IMR-90 (cell line): ENCODE results near the gene LELP1. TPM values are rescaled to one million over a fixed set of nuclear protein-coding genes. Genes with fewer than 3 reads are reported as not detected.

Experiments
- ATAC-seq: fragments of 200-7000 bp; cut with Tn5 transposase; 2 replicates; pipeline ENCODE4 v1.9.1; 2020; ENCODE audit warnings: low read depth, mild to moderate bottlenecking, moderate library complexity
- BruUV-seq: library from RNA; stranded (reverse); fragments of 400-500 nt; replicated peaks from 2 replicates; lab custom pipeline; 2021; lab: Mats Ljungman, UMichigan
- CTCF ChIA-PET: fragments of 300-600 bp; formaldehyde crosslinking; extraction: SDS; loops from one replicate; lab custom pipeline; 2021; ENCODE audit warnings: antibody characterized with exemption; lab: Yijun Ruan, JAX
- POLR2A ChIA-PET: fragments of 300-600 bp; sonication (Branson Sonifier 250); formaldehyde crosslinking; loops from one replicate; lab custom pipeline; 2022; ENCODE audit warnings: antibody characterized with exemption; ENCODE audit not compliant: unreplicated experiment; lab: Charles Lee
- DNase-seq: peaks from one replicate; pipeline ENCODE4 v3.0.0; 2013
- H2AFZ ChIP-seq: replicated peaks from 2 replicates; pipeline ENCODE3; 2013; ENCODE audit warnings: low read length, mild to moderate bottlenecking; ENCODE audit not compliant: poor library complexity
- H2AK5ac ChIP-seq: 2 replicates; pipeline ENCODE4 v1.6.1; 2013; ENCODE audit warnings: low read depth, low read length, inconsistent platforms
- H2AK9ac ChIP-seq: replicated peaks from 2 replicates; pipeline ENCODE3; 2013; ENCODE audit warnings: mild to moderate bottlenecking, low read depth, low read length, moderate library complexity; ENCODE audit not compliant: poor library complexity
- H2BK120ac ChIP-seq: 2 replicates; pipeline ENCODE4 v1.6.1; 2013; ENCODE audit warnings: low read depth, low read length, inconsistent platforms
- H2BK15ac ChIP-seq: 3 replicates; pipeline ENCODE4 v1.6.1; 2013; ENCODE audit warnings: low read depth, low read length, inconsistent platforms
- H2BK20ac ChIP-seq: 2 replicates; pipeline ENCODE4 v1.6.1; 2013; ENCODE audit warnings: low read depth, mild to moderate bottlenecking, inconsistent platforms, low read length, moderate library complexity
- H2BK5ac ChIP-seq: 2 replicates; pipeline ENCODE4 v1.6.1; 2013; ENCODE audit warnings: mild to moderate bottlenecking, low read depth, low read length, inconsistent platforms; ENCODE audit not compliant: poor library complexity, severe bottlenecking
- H3K14ac ChIP-seq: replicated peaks from 2 replicates; pipeline ENCODE4 v1.6.1; 2013; ENCODE audit warnings: low read depth, low read length, inconsistent platforms
- H3K18ac ChIP-seq: 2 replicates; pipeline ENCODE4 v1.6.1; 2013; ENCODE audit warnings: low read depth, low read length, control low read depth
- H3K23ac ChIP-seq: 2 replicates; pipeline ENCODE4 v1.6.1; 2013; ENCODE audit warnings: low read depth, low read length, inconsistent platforms
- H3K27ac ChIP-seq: 2 replicates; pipeline ENCODE4 v1.5.1; 2013; ENCODE audit warnings: mild to moderate bottlenecking, control low read depth, low read length; ENCODE audit not compliant: insufficient read depth
- H3K27me3 ChIP-seq: 2 replicates; pipeline ENCODE4 v1.6.1; 2013; ENCODE audit warnings: low read length; ENCODE audit not compliant: control insufficient read depth, insufficient read depth
- H3K36me3 ChIP-seq: 2 replicates; pipeline ENCODE4 v1.6.1; 2013; ENCODE audit warnings: low read length, mixed read lengths; ENCODE audit not compliant: control insufficient read depth, insufficient read depth
- H3K4ac ChIP-seq: 2 replicates; pipeline ENCODE4 v1.6.1; 2013; ENCODE audit warnings: low read depth, low read length, inconsistent platforms
- H3K4me1 ChIP-seq: 2 replicates; pipeline ENCODE4 v1.6.1; 2013; ENCODE audit warnings: low read length, mixed read lengths; ENCODE audit not compliant: control insufficient read depth, insufficient read depth
- H3K4me2 ChIP-seq: 2 replicates; pipeline ENCODE4 v1.6.1; 2013; ENCODE audit warnings: low read depth, mild to moderate bottlenecking, control low read depth, low read length, moderate library complexity
- H3K4me3 ChIP-seq: 2 replicates; pipeline ENCODE4 v1.5.1; 2013; ENCODE audit warnings: low read depth, mild to moderate bottlenecking, control low read depth, low read length, moderate library complexity; ENCODE audit not compliant: insufficient read depth
- H3K56ac ChIP-seq: 2 replicates; pipeline ENCODE4 v1.6.1; 2013; ENCODE audit warnings: low read length, inconsistent platforms; ENCODE audit not compliant: insufficient read depth; ENCODE audit errors: extremely low read depth
- H3K79me1 ChIP-seq, 2 experiments: 2 replicates each; pipeline ENCODE4 v1.6.1; 2013; ENCODE audit warnings: low read length in 2 of 2, inconsistent platforms in 1 of 2, low read depth in 1 of 2
- H3K9ac ChIP-seq: 2 replicates; pipeline ENCODE4 v1.6.1; 2013; ENCODE audit warnings: low read depth, low read length, control low read depth
- H3K9me1 ChIP-seq: 2 replicates; pipeline ENCODE4 v1.6.1; 2013; ENCODE audit warnings: low read length, inconsistent platforms; ENCODE audit not compliant: insufficient read depth
- H3K9me3 ChIP-seq: 2 replicates; pipeline ENCODE4 v1.6.1; 2013; ENCODE audit warnings: low read length; ENCODE audit not compliant: control insufficient read depth, insufficient read depth
- H4K20me1 ChIP-seq: 2 replicates; pipeline ENCODE4 v1.6.1; 2013; ENCODE audit warnings: low read length, inconsistent platforms; ENCODE audit not compliant: insufficient read depth
- H4K5ac ChIP-seq: 2 replicates; pipeline ENCODE4 v1.6.1; 2013; ENCODE audit warnings: mild to moderate bottlenecking, low read depth, low read length, control low read depth
- H4K8ac ChIP-seq, 2 experiments: 2 replicates each; pipeline ENCODE4 v1.6.1; 2013; ENCODE audit warnings: low read depth in 2 of 2, low read length in 2 of 2, control low read depth in 1 of 2, inconsistent platforms in 1 of 2
- H4K91ac ChIP-seq: 2 replicates; pipeline ENCODE4 v1.6.1; 2013; ENCODE audit warnings: low read depth, low read length, inconsistent platforms; ENCODE audit not compliant: insufficient read depth
- BHLHE40 ChIP-seq: fragments of 150-350 bp; IDR thresholded peaks from 2 replicates; pipeline ENCODE4 v1.6.1; 2016; ENCODE audit warnings: mild to moderate bottlenecking, low read depth, low read length
- CHD1 ChIP-seq: IDR thresholded peaks from 2 replicates; pipeline ENCODE4 v1.6.1; 2012; ENCODE audit warnings: low read depth, low read length, improper control_type of control experiment
- FOS ChIP-seq: fragments of 150-350 bp; IDR thresholded peaks from 2 replicates; pipeline ENCODE4 v1.6.1; 2016; ENCODE audit warnings: low read depth, low read length
- MAFK ChIP-seq: IDR thresholded peaks from 2 replicates; pipeline ENCODE4 v1.6.1; 2012; ENCODE audit warnings: low read depth, low read length, improper control_type of control experiment
- MAZ ChIP-seq: IDR thresholded peaks from 2 replicates; pipeline ENCODE4 v1.6.1; 2012; ENCODE audit warnings: low read depth, mild to moderate bottlenecking, low read length, improper control_type of control experiment, moderate library complexity, borderline replicate concordance
- MXI1 ChIP-seq: IDR thresholded peaks from 2 replicates; pipeline ENCODE4 v1.6.1; 2012; ENCODE audit warnings: low read depth, mild to moderate bottlenecking, low read length, moderate library complexity, borderline replicate concordance
- NFE2L2 ChIP-seq: fragments of 150-350 bp; IDR thresholded peaks from 2 replicates; pipeline ENCODE4 v1.6.1; 2016; ENCODE audit warnings: low read depth, mild to moderate bottlenecking, low read length
- RAD21 ChIP-seq: IDR thresholded peaks from 2 replicates; pipeline ENCODE4 v1.6.1; 2012; ENCODE audit warnings: low read length, improper control_type of control experiment
- SMC3 ChIP-seq: fragments of 150-350 bp; IDR thresholded peaks from 2 replicates; pipeline ENCODE4 v1.6.1; 2016; ENCODE audit warnings: low read depth, mild to moderate bottlenecking, antibody characterized with exemption, low read length, moderate library complexity
- USF2 ChIP-seq: fragments of 150-350 bp; IDR thresholded peaks from 2 replicates; pipeline ENCODE4 v1.6.1; 2017; ENCODE audit warnings: mild to moderate bottlenecking, antibody characterized with exemption, low read length, low read depth
- WGBS, 2 experiments: methylation state at CpG; one replicate each; pipeline versions ENCODE4 v1.1.5 to v1.1.7; 2013; ENCODE audit warnings: missing lambda C conversion rate in 2 of 2; ENCODE audit not compliant: insufficient read length in 1 of 2; ENCODE audit errors: extremely low coverage in 2 of 2; 5-methylcytosine and 5-hydroxymethylcytosine counted together
- dilution Hi-C: fragments of 300-500 bp; cut with HindIII; formaldehyde crosslinking; loops from one replicate; pipeline ENCODE4 v1.14.3; 2018; ENCODE audit warnings: low sequenced_read_pairs; ENCODE audit not compliant: unreplicated experiment
- in situ Hi-C: fragments of 300-500 bp; cut with MboI; formaldehyde crosslinking; loops from 3 replicates; pipeline ENCODE4 v1.14.3; 2019; ENCODE audit warnings: low sequenced_read_pairs, inconsistent platforms, mixed read lengths
- intact Hi-C: fragments of 100-400 bp; cut with micrococcal nuclease; formaldehyde crosslinking; loops from 2 replicates; pipeline ENCODE4 v1.10.0; 2022
- polyA plus RNA-seq, 3 experiments: library from polyadenylated mRNA; depleted of rRNA; stranded (reverse); fragments of >200 nt; gene quantifications; 2 replicates each; pipeline ENCODE4 v1.2.3, GENCODE V29; 2012; ENCODE audit warnings: low replicate concordance in 1 of 3
- total RNA-seq: library from RNA; depleted of rRNA; stranded (reverse); fragments of >200 nt; gene quantifications from 2 replicates; pipeline ENCODE4 v1.2.3, GENCODE V29; 2012

Gene LELP1
- total and polyA plus RNA-seq, 2 of the 4 experiments (the other 2 are of a cell fraction) = not detected

DNA sequence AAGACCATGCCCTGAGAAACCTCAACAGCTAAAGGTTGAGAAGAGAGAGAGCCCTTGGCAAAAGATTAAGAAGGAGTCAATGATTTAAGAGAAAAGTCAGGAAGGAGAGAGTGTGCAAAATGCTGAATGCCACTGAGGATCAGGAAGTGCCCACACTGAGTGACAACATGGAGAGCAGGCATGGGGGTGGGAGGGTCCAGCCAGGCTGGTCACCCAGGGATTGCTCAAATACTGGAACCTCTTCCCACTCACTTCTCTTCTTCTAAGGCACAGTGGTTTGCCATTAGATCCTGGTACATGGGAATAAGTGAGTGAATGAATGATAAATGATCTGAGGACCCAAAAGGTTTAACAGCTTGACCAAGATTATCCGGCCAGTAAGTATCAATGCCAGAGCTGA, 25.3 kb downstream of the LELP1 start:
- no TSS peak for BruUV-seq
- no peak for TF ChIP-seq MAZ
- TF ChIP-seq MXI1 = no peak
- no peak for TF ChIP-seq SMC3
- no peak for TF ChIP-seq RAD21
- no peak for TF ChIP-seq USF2
- no peak for TF ChIP-seq CHD1
- TF ChIP-seq FOS = no peak
- TF ChIP-seq MAFK = no peak
- no peak for TF ChIP-seq NFE2L2
- TF ChIP-seq BHLHE40 = no peak
- no peak overlapping the region for H2AK9ac ChIP-seq
- H3K4me2 ChIP-seq = no peak overlapping the region
- ChIA-PET CTCF (no interaction called here), POLR2A (no interaction called here)
- no peak overlapping the region for H3K18ac ChIP-seq
- H4K91ac ChIP-seq = no peak overlapping the region
- H3K27me3 ChIP-seq = no peaks in the 10 kb centered on the region
- no peak overlapping the region for H2BK120ac ChIP-seq
- in situ Hi-C loops = loop anchor here (5.0 kb wide), 1 partner anchor 356 kb away; no protein-coding TSS in a partner anchor
- H2AFZ ChIP-seq = no peak overlapping the region
- no peak for ATAC-seq
- no peak overlapping the region for H2AK5ac ChIP-seq
- no peak overlapping the region for H2BK15ac ChIP-seq
- H3K79me1 ChIP-seq = no peaks in the 10 kb centered on the region
- H4K8ac ChIP-seq = no peak overlapping the region
- H3K56ac ChIP-seq = no peak overlapping the region
- no peak overlapping the region for H2BK5ac ChIP-seq
- H3K4ac ChIP-seq = no peak overlapping the region
- H4K5ac ChIP-seq = no peak overlapping the region
- no peaks in the 10 kb centered on the region for H3K4me1 ChIP-seq
- no peak for DNase-seq
- H3K9ac ChIP-seq = no peak overlapping the region
- WGBS, 2 experiments = no CpG with 5 or more reads among the region's 1 CpG
- no peaks in the 10 kb centered on the region for H3K36me3 ChIP-seq
- intact Hi-C loops = loop anchor here (2.0 kb wide), 1 partner anchor 360 kb away; no protein-coding TSS in a partner anchor
- no peaks in the 10 kb centered on the region for H4K20me1 ChIP-seq
- no peaks in the 10 kb centered on the region for H3K9me3 ChIP-seq
- no peak overlapping the region for H3K27ac ChIP-seq
- no peak overlapping the region for H3K14ac ChIP-seq
- no peak overlapping the region for H2BK20ac ChIP-seq
- H3K9me1 ChIP-seq = no peaks in the 10 kb centered on the region
- dilution Hi-C loops = no loop called here
- H3K23ac ChIP-seq = no peak overlapping the region
- no peak overlapping the region for H3K4me3 ChIP-seq
